WI38 (cell line): Measurements from ENCODE around the gene FH.

Experiments
- H3K4me3 ChIP-seq: 2 replicates; pipeline ENCODE4 v1.5.1; 2011; ENCODE audit warnings: low read depth, mild to moderate bottlenecking, control low read depth, low read length
- TF ChIP-seq, protein P1 (sequence below): IDR thresholded peaks from 2 replicates; pipeline ENCODE4 v1.5.1; 2012; ENCODE audit warnings: low read depth, mild to moderate bottlenecking, control low read depth, low read length

The FH gene

GRCh38 chr1:241525026-241525425 lies 5.5 kb upstream of the FH start:
- H3K4me3 ChIP-seq: no peak overlapping the region
- TF ChIP-seq, protein P1, sequence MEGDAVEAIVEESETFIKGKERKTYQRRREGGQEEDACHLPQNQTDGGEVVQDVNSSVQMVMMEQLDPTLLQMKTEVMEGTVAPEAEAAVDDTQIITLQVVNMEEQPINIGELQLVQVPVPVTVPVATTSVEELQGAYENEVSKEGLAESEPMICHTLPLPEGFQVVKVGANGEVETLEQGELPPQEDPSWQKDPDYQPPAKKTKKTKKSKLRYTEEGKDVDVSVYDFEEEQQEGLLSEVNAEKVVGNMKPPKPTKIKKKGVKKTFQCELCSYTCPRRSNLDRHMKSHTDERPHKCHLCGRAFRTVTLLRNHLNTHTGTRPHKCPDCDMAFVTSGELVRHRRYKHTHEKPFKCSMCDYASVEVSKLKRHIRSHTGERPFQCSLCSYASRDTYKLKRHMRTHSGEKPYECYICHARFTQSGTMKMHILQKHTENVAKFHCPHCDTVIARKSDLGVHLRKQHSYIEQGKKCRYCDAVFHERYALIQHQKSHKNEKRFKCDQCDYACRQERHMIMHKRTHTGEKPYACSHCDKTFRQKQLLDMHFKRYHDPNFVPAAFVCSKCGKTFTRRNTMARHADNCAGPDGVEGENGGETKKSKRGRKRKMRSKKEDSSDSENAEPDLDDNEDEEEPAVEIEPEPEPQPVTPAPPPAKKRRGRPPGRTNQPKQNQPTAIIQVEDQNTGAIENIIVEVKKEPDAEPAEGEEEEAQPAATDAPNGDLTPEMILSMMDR: no peak

GRCh38 chr1:241521718-241522117 lies 2.2 kb upstream of the FH start:
- TF ChIP-seq, protein P1: no peak
- H3K4me3 ChIP-seq: no peak overlapping the region

- peak overlapping the region; percentile 84 for H3K4me3 ChIP-seq
- TF ChIP-seq, protein P1: no peak
Observed at GRCh38 chr1:241520080-241520465, 518 bp upstream of the FH start.

DNA sequence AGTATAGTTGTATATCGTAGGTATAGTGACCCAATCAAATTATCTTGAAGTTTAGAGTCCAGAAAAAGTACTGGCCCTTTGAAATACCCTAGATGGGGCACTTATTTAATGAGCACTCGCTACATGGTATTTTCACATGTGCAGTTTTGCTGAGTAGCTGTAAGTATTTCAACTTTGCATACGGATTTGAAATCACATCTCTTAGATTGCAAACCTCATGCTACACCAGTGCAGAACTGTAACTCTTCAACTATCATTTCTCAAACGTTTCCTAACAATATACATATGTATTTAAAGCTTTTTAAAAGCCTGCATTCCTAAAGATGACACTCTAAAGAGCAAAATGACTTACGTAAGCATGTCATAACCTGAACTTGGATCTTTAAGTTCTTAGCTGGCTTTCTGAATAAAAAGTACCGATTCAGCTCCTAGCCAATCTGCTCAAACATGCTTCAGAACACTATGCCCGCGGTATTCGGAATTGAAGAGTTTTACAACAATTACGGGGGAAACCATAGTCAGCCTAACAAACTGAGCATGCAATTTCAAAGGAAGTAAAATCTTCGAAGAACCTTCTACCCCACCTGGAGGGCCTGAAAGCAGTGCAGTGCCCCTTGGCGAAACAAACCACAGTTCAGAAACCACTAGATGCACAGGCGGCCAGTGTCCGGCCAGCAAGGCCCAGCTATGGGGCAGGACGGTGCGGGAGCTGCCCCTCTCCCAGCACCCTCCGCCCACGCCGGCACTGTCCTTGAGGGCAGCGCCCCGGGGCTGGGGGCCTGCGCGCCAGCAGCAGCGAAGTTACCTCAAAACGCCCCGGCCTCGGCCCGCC lies 863 bp downstream of the FH start:
- H3K4me3 ChIP-seq: peak overlapping the region; percentile 84
- TF ChIP-seq, protein P1: no peak

GRCh38 chr1:241513378-241513777 lies 6.2 kb downstream of the FH start:
- H3K4me3 ChIP-seq: no peak overlapping the region
- TF ChIP-seq, protein P1: no peak

DNA sequence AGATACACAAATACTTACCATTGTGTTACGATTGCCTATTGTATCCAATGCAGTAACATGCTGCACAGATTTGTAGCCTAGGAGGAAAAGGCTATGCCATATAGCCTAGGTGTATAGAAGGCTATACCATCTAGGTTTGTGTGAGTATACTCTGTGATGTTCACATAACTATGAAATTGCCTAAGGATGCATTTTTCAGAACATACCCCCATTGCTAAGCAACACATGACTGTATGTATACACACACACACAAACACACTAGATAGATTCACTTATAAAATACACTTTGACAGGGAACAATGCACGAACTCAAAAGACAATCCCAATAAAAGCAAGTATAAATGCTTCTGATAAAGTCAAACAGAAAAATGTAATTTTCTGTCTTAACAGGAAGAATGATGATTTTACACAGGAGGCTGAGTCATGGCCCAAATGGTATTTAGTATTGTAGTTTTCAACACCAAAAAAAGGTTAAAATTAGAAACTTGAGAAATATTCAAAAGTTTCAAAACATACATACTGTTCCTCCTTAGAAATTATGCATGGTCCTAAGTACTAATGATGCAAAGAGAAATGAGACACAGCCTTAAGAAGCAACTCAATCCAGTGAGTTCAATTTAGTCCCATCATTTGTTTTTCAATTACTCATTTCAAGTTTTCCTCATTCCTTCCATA lies 12.2 kb downstream of the FH start:
- H3K4me3 ChIP-seq: no peak overlapping the region
- TF ChIP-seq, protein P1: no peak

- TF ChIP-seq, protein P1: no peak
- H3K4me3 ChIP-seq: no peak overlapping the region
Observed at GRCh38 chr1:241503444-241503843, 16.1 kb downstream of the FH start.
